NCI-H524 (cell line): ENCODE data around the gene RESF1.

Source experiments
- DNase-seq, 2 experiments: peaks; one replicate each; lab custom pipeline; 2025; lab: John Stamatoyannopoulos, UW

RESF1 gene

GRCh38 chr12:31961137-31961536 is 1.9 kb downstream of the RESF1 start:
- DNase-seq = no peak

GRCh38 chr12:31962076-31962475 is 2.9 kb downstream of the RESF1 start:
- DNase-seq = no peak

DNA sequence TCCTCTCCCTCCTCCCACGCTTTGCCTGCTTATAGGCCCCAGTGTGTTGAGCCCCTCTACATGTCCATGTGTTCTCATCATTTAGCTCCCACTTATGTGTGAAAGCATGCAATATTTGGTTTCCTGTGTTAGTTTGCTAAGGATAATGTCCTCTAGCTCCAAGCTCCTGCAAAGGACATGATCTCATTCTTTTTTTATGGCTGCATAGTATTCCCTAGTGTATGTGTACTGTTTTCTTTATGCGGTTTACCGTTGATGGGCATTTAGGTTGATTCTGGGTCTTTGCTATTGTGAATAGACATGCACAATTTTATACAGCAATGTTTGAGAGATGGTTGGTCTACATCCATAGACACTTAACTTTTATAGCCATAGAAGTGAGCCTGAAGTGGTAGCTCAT is 5.1 kb downstream of the RESF1 start:
- DNase-seq = no peak

DNA sequence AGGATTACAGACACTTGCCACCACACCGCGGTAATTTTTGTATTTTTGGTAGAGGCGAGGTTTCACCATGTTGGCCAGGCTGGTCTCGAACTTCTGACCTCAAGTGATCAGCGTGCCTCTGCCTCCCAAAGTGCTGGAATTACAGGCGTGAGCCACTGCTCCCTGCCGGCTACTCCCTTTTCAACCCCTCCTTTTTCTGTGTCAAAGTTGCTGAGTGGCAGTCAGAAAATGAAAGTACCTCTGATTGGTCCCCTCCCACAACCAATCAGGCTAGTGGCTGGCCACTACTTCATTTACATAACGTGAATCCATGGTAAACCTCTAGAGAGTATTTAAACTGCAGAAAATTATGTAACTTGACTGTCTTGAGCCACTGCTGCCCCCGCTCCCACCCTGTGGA is 5.9 kb downstream of the RESF1 start:
- no peak for DNase-seq

DNA sequence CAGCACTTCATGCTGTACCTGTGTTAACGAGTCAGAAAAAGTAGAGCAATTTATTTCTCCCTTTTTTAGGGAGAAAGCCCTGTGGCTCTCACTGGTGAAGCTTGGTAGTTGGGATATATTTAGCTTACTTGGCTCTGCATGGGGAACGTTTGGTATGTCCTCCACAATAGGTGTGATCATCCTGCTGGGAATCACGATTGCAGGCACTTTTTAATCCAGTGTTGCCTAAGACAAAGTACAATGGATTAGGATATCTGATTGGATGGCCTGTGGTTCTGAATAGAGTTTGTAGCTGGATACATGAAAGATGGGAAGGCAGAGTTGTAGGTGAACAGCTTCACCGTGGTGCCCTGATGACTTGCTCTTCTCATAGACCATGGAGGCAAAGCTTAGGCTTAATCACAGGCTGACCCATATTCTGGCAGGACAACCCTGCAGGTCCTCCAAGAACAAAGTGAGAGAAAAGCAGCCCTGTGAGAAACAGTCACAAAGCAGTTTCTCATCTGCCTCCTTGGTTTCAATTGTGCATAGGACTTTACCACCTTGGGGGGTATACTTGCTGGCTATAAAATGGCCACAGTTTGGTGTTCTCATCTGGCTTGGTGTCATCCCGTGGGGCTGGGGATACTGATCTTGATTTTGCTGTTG is 7.5 kb downstream of the RESF1 start:
- no peak for DNase-seq

- DNase-seq = no peak
Observed at GRCh38 chr12:31967539-31967938, 8.3 kb downstream of the RESF1 start.

DNA sequence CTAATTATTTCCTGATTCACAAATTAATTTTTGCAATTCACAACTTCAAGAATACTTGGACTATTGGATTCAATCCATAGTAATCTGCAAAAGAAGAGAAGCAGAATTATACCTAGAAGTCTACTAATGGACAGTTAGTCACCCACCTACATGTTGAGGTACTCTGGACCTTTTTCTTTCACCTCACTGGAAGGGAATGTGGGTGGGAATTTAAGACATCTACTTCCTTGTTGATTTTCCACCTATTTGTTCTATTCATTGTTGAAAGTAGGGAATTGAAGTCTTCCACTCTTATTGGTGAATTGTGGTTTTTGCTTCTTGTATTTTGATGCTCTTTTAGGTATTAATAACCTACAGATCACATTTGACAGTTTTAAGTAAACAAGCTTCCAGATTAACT is 11.0 kb downstream of the RESF1 start:
- DNase-seq = no peak

DNA sequence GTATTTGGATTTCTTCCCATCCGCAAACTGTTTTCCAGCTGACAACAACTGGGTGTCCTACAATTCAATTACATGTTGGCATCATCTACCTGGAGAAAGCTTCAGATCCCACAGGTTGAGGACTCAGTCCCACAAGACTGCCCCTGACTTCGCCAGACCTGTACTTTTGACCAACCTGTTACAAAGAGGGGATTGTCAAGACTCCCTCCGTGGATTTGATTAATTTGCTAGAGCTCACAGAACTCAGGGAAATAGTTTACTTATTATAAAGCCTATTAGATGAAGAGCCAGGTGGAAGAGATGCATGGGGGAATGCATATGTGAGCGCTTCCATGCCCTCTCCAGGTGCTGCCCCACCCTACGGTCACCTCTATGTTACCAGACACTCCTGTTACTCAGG is 14.6 kb downstream of the RESF1 start:
- no peak for DNase-seq

GRCh38 chr12:31974673-31975072 is 15.5 kb downstream of the RESF1 start:
- DNase-seq = no peak

DNA sequence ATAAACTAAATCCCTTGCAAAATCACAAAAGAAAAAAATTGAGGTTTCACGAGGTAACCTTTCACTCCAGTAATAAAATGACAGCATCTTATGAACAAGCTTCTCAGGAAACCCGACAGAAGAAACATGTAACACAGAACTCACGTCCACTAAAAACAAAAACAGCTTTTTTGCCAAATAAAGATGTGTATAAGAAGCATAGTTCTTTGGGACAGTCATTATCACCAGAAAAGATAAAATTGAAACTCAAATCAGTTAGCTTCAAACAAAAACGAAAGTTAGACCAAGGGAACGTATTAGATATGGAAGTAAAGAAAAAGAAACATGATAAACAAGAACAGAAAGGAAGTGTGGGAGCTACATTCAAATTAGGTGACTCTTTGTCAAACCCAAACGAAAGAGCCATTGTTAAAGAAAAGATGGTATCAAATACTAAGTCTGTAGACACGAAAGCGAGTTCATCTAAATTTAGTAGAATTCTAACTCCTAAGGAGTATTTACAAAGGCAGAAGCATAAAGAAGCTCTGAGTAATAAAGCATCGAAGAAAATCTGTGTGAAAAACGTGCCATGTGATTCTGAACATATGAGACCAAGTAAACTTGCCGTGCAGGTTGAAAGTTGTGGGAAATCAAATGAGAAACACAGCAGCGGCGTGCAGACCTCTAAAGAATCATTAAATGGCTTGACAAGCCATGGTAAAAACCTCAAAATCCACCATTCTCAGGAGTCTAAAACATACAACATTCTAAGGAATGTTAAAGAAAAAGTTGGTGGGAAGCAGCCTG is 25.8 kb downstream of the RESF1 start:
- no peak for DNase-seq

GRCh38 chr12:31985832-31986231 is 26.6 kb downstream of the RESF1 start:
- DNase-seq = no peak

DNA sequence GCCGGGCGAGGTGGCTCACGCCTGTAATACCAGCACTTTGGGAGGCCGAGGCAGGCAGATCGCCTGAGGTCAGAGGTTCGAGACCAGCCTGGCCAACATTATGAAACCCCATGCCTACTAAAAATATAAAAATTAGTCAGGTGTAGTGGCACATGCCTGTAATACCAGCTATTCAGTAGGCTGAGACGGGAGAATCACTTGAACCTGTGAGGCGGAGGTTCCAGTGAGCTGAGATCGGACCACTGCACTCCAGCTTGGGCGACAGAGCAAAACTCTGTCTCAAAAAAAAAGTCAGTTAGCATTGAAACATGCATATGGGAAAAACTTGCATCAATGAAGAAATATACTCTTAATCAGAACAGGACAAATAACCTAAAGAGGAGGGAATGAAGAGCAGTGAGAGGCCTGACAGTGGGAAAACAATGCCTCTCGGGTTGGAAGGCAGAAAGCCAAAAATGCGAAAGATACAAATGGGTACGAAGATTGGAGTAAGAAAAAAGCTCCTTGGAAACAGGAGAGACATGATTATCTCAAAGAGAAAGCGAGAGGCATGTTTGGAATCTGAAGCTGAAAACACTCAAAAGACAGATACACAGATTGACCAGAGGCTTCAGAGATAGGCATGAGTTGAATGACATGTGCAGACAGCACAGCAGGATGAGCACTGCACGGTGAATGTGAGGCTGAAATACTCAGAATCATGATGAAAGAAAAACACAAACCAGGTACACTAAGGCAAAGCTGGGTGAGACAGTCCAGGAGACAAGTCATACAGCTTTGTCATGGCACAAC is 30.6 kb downstream of the RESF1 start:
- DNase-seq = no peak

DNA sequence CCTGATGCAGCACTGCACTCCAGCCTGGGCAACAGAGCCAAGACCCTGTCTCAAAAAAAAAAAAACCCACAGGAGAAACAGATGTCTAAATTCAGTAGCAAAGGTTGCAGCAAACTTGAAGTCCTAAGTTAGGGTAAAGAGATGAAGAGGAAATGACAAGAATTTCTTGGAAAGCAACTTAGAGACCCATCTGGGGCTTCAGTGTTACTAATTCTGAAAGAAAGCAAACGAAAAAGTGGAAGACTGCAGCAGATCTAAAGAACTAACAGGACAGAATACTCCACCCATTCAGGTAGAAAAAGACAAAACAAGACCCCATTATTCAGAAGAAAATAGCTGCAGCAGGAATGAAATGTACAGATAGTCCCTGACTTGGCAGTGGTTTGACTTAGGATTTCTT is 31.9 kb downstream of the RESF1 start:
- no peak for DNase-seq

DNA sequence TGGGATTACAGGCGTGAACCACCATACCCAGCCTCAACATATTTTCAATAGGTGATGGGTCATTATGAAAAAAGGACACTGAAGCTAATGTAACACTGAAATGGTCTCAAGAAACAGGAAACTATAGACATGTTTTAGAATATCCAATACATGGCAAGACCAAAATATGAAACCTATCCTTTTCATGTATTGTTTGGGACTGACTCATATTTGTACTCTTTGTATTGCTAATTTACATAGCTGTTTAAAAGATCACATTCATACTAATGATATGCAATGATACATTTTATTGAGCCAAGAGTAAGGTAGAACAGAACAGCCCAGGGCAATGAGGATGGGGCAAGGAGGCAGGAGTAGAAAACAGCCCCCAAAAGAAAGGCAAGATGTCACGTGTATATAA is 32.6 kb downstream of the RESF1 start:
- no peak for DNase-seq

- no peak for DNase-seq
Observed at GRCh38 chr12:31999692-32000091, 40.5 kb downstream of the RESF1 start.

- DNase-seq = no peak
Observed at GRCh38 chr12:32000373-32001005, 41.3 kb downstream of the RESF1 start.

GRCh38 chr12:32002848-32003493 is 43.8 kb downstream of the RESF1 start:
- DNase-seq = no peak

DNA sequence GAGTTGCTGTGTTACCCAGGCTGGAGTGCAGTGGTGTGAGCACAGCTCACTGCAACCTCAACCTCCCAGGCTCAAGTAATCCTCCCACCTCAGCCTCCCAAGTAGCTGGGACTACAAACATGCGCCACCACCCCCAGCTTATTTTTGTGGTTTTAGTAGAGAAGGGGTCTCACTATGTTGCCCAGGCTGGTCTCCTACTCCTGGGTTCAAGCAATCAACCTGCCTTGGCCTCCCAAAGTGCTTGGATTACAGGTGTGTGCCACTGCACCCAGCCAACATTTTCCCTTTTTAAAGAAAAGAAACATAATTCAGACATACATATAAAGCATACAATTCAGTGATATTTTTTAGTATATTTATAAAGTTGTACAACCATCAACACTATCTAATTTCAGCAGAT is 44.4 kb downstream of the RESF1 start:
- no peak for DNase-seq

DNA sequence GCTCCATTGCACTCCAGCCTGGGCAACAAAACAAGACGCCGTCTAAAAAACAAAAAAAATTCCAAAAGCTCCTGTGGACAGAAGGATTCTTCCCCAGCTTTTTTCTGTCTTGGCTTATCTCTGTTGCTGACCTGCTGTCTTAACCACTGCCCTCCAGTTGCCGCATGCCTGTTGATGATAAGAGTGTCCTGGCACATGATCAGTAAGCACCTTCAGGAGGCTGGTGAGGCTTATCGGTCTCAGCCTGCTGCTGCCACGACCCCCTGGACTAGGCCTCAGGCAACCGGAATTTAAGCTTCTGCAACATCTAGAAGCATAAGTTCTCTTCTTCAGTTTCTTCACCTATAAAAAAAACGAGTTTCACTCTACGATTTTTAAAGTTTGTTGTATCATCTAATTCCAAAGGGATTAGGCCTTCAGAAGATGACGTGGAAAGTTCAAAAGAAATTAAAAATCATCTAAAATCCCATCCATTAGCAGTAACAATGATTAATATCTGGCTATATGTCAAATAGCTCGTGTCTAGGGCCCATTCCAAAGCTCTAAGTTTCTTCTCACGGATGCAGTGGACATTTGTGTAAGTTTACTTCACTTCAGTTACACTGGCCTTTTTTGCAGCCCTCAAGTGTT is 46.4 kb downstream of the RESF1 start:
- DNase-seq = no peak
